GM19239 (cell line): ENCODE results near the gene TMEM88.
"Not testable (repeated sequence)": the region's sequence is repeated elsewhere in the genome, so short reads cannot be mapped to it uniquely, and the experiment has no call there.

Source experiments
- DNase-seq: peaks from one replicate; pipeline ENCODE4 v3.0.0; 2011; ENCODE audit warnings: low spot score; ENCODE audit not compliant: insufficient read length
- FAIRE-seq: peaks from 2 replicates; lab custom pipeline; 2011; peaks lifted over from hg19 to GRCh38; lab: Jason Lieb, UNC

Gene TMEM88, protein sequence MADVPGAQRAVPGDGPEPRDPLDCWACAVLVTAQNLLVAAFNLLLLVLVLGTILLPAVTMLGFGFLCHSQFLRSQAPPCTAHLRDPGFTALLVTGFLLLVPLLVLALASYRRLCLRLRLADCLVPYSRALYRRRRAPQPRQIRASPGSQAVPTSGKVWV

DNA sequence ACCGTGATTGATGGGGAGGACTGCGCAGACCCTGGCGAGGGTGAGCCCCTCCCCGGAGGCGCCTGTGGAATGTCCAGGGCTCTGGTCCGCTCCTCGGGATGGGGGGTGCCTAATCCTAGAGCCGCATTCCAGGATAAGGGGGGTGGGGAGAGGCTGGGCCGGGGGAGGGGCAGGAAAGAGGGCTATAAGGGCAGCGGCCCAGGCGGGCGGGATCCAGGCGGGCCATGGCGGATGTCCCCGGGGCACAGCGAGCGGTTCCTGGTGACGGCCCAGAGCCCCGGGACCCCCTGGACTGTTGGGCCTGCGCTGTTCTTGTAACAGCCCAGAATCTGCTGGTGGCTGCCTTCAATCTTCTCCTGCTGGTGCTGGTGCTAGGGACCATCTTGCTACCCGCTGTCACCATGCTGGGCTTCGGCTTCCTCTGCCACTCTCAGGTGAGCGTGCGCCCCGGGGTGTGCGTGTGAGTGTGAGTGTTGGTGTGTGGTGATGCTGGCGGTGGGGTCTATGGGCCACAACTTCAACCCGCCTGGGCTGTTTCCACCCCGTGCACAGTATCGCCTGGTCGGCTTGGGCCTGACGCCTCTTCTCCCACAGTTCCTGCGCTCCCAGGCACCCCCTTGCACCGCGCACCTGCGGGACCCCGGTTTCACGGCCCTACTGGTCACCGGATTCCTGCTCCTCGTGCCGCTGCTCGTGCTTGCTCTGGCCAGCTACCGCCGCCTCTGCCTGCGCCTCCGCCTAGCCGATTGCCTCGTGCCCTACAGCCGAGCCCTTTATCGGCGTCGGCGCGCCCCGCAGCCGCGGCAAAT, at the start of gene TMEM88:
Gene TMEM88, plus strand, starts transcription at position 216 of the 809 bp plus-strand sequence. Its CDS starts 9 bp downstream, at position 225.
- no peak for DNase-seq
- no peak for FAIRE-seq

DNA sequence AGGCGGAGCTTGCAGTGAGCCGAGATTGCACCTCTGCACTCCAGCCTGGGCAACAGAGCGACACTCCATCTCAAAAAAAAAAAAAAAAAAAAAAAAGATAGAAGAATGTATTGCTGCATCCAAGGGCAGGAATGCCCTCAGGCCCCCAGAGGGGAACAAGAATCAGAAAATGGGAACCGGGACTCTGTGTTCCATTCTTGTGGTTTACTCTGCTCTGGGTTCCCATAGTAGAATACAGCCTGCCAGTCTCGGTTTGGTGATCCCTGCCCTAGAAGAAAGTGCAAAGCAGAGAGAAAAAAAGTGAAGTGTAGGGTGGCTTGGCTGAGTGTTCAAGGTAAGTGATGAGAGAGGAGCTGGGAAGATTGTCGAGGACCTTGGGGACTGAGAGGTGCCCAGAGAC, 48.3 kb upstream of the TMEM88 start:
- no peak for FAIRE-seq
- no peak for DNase-seq

DNA sequence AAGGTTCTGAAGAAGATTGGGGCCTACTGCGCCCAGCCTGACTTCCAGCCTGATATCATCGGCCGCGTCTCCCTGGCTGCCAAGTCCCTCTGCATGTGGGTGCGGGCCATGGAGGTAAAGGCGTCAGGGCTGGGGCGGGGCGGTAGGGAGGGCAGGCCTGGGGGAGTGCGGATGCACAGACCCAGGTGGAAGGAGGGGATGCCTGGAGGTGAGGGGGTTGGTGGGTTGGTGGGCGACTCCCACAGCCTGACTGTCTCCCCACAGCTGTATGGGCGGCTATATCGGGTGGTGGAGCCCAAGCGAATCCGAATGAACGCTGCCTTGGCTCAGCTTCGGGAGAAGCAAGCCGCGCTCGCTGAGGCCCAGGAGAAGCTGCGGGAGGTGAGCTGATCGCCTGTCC, 47.7 kb upstream of the TMEM88 start:
- FAIRE-seq (no peak), DNase-seq (no peak)

DNA sequence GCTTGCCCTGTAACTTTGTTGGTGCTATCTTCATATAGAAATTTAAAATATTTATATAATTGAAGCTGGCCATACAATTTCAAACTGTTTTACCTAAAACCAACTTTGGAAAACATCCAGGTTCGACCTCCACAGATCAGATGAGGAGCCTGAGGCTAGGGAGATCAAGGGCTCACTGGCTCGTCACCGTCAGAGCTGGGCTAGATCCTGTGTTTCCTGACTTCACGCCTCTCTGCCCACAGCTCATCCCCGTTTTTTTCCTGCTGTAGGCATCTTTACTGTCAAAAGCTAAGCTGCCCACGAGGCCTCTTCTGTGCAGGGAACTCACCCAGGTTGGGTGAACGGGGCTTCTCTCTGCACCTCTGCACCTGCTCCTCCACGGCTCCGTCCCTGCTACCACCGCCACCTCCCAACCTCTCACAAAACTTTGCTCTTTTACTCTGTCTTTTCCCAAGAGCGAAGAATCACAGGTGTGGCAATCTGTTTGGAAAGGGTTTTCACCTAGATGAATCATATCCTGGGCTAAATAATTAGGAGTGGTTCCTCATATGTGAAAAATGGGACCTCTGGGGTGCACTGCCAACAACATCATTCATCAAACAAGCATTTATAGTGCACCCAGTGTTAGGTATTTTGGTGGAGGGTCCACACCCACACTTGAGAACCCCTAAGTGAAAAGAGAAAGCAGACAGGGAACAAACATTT, 45.6 kb upstream of the TMEM88 start:
- FAIRE-seq (no peak), DNase-seq (no peak)

DNA sequence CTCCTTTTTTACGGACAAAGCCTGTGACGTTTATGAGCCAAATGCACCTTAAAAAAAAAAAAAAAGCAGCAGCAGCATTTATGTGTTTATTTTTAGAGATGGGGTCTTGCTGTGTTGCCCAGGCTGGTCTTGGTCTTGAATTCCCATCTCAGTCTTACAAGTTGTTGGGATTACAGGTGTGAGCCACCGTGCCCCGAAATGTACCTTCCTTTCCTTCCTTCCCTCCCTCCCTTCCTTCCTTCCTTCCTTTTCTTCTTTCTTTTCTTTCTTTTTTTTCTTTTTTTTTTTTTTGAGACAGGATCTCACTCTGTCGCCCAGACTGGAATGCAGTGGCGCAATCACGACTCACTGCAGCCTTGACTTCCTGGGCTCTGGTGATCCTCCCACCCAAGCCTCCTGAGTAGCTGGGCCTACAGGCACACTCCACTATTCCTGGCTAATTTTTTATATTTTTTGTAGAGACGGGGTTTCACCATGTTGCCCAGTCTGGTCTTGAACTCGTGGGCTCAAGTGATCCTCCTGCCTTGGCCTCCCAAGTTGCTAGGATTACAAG, 45.0 kb upstream of the TMEM88 start:
- not testable (repeated sequence) for FAIRE-seq, DNase-seq

DNA sequence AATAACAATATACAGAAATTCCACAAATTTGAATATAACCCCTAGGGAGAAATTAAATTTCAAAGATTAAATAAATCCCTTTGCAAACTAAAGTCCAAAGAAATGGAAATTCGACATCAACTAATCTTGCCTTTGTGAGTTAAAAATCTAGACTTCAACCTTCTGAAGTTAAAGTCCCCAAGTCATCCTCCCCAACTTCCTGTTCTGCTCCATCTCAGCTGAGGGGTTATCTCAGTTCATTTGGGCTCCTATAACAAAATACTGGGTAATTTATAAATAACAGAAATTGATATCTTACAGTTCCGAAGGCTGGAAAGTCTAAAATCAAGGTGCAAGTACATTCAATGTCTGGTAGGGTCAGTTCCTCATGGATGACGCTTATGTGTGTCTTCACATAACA, 43.6 kb upstream of the TMEM88 start:
- DNase-seq (no peak), FAIRE-seq (no peak)

DNA sequence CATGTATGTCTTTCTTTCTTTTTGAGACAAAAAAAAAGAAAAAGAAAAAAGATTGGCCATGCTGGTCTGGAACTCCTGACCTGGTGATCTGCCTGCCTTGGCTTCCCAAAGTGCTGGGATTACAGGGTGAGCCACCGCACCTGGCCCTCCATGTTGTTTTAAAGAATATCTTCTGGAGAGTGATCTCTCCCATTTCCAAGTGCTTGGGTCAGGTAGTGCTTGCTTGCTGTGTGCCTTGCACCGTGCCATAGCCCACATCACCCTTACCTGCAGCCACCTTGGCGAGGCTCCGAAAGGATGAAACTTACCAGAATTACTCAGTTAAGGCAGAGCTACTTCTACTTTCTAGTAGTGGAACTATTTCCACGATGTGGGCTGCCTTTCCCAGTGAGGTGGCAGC, 39.9 kb upstream of the TMEM88 start:
- no peak for DNase-seq
- no peak for FAIRE-seq

DNA sequence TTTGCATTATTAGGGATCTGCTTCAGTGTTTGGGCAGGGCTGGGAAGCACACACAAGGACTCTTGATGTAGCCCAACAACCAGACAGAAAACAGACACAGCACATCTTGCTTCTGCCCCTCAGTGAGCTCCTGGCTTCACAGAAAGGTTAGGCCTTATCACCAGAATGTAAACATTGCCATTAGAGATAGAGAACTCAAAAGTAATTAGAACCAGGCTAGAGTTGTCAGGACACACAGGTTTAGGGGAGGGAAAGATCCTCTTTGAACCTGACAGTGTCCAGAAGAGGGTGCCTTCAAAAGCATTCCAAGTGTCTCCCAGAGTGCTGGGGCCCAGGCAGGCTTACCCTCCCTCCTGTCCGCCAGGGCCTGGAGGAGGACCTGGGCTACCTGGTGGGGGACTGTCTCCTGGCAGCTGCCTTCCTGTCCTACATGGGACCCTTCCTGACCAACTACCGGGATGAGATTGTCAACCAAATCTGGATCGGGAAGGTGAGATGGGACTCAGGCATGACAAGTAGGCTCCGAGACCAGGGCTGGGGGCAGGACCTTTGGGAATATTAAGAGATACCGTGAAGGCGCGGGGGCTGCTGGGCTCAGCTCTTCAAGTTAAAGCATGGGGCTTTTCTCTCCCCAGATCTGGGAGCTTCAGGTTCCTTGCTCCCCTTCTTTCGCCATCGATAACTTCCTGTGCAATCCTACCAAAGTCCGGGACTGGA, 37.8 kb upstream of the TMEM88 start:
- DNase-seq (no peak), FAIRE-seq (no peak)

DNA sequence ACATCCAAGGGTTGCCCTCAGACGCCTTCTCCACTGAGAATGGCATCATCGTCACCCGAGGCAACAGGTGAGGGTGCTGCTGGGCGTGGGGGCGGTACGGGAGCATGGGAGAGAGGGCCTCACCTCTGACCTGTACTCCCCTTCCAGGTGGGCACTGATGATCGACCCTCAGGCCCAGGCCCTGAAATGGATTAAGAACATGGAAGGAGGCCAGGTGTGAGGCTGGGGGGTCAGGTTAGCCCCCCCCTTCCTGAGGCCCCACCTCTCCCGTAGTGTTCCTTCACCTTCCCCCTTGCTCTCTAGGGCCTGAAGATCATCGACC, 37.3 kb upstream of the TMEM88 start:
- DNase-seq = no peak
- no peak for FAIRE-seq

DNA sequence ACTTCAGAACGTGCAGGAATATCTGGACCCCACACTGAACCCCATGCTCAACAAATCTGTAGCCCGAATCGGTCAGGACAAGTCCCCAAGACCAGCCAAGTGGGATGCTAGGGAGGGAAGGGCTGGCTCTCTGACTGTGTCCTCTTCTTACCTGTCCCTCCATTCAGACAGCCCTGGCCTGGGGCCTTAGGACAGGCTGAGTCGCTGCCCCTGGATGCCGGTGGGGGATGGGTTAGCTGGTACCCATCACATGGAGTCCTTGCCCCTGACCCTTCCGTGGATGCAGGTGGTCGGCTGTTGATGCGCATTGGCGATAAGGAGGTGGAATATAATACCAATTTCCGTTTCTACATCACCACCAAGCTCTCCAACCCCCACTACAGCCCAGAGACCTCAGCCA, 36.8 kb upstream of the TMEM88 start:
- DNase-seq = no peak
- FAIRE-seq = no peak

DNA sequence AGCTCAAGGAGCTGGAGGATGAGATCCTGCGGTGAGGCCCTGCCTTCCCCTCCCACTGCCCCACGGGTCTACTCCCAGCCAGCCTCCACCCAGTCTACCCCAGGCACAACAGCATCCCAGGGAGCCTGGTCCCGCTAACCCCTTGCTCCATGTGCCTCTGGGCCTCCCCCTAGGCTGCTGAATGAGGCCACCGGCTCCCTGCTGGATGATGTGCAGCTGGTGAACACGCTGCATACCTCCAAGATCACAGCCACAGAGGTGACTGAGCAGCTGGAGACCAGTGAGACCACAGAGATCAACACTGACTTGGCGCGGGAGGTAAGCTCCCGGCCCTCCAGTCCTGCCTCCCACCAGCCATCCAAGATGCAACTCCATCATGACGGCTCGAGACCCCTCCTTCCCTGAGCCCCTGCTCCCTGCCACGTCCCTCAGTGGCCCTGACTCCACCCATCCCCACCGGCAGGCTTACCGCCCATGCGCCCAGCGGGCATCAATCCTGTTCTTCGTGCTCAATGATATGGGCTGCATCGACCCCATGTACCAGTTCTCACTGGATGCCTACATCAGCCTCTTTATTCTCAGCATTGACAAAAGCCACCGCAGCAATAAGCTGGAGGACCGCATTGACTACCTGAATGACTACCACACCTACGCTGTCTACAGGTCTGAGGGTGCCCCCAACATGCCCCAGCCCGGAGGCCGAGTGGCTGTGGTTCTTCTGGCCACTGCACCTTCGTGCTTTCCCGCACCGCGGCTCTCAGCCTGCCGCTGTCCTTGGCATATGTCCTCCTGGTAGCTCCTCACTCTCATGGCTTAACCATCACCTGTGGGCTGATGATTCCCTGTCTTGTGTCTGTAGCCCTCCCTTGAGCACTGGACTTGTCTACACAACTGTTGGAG, 35.9 kb upstream of the TMEM88 start:
- no peak for FAIRE-seq
- DNase-seq = no peak

DNA sequence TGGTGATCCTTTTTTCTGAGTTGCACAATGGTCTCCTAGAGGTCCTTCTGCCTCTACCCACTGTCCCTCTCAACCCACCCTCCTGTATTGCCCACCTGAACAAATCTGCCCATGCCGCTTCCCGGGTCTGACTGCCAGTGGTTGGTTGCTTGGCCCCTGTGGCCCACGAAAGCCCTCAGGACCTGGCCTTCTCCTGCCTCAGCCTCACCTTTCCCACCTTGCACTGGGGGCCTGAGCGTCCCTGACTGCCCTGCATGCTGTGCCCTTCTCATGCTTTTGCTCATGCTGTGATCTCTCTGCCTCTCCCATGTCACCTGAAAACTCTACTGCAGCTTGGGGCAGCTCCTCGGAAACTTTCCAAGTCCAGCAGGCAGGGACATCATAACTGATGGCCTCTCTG, 34.6 kb upstream of the TMEM88 start:
- FAIRE-seq (no peak), DNase-seq (no peak)

DNA sequence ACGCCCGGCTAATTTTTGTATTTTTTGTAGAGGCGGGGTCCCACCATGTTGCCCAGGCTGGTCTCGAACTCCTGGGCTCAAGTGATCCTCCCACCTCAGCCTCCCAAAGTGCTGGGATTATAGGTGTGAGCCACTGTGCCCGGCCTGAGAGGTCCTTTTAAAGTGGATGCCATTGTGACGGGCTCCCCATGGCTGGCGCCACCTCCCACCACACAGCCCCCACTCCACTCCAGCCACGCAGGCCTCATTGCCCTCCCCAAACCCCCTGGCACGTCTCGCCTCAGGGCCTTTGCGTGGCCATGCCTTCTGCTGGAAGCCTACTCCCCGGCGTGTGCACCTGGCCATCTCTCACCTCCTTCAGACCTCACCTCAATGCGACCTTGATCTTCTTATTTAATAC, 32.7 kb upstream of the TMEM88 start:
- FAIRE-seq (no peak), DNase-seq (no peak)

DNA sequence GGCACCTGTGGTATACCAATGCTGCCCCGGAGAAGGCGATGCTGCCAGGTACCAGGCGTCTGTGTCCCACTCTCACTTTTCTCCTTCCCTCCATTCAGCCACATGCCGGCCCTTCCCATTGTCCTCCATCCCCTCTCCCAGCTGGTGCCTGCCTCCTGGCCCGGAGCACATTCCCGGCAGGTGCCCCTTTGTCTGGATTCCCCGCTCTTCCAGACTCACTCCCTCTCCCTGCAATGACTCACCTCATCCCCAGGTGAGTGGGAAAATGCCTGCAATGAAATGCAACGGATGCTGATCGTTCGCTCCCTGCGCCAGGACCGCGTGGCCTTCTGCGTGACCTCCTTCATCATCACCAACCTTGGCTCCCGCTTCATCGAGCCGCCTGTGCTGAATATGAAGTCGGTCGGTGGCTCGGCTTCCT, 31.3 kb upstream of the TMEM88 start:
- FAIRE-seq (no peak), DNase-seq (no peak)

DNA sequence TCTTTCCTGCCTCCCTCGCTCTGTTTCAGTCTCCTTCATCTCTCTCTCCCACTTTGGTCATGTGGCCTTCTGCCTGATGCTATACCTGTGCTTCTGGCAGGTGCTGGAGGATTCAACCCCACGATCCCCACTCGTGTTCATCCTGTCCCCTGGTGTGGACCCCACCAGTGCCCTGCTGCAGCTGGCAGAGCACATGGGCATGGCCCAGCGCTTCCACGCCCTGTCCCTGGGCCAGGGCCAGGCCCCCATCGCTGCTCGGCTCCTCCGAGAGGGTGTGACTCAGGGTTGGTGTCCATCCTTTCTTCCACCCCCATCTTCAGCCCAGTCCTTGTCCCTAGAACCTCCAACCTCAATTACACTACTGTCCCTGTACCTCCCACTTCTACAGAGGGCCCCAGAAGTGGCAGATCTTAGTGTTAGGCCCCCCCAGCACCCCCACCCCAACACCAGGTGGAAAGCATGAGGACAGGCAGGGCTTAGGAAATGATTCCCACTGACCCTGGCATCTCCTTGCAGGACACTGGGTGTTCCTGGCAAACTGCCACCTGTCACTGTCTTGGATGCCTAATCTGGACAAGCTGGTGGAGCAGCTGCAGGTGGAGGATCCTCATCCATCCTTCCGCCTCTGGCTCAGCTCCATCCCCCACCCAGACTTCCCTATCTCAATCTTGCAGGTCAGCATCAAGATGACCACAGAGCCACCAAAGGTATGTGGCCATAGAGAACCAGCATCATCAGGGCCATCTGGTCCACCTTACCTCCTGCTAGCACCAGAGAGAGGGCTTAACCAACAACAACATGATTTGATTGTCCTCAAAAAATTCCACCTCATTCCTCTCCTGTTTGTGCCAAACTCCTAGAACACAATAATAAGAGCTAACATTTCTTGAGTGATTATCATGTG, 30.6 kb upstream of the TMEM88 start:
- DNase-seq = no peak
- no peak for FAIRE-seq

DNA sequence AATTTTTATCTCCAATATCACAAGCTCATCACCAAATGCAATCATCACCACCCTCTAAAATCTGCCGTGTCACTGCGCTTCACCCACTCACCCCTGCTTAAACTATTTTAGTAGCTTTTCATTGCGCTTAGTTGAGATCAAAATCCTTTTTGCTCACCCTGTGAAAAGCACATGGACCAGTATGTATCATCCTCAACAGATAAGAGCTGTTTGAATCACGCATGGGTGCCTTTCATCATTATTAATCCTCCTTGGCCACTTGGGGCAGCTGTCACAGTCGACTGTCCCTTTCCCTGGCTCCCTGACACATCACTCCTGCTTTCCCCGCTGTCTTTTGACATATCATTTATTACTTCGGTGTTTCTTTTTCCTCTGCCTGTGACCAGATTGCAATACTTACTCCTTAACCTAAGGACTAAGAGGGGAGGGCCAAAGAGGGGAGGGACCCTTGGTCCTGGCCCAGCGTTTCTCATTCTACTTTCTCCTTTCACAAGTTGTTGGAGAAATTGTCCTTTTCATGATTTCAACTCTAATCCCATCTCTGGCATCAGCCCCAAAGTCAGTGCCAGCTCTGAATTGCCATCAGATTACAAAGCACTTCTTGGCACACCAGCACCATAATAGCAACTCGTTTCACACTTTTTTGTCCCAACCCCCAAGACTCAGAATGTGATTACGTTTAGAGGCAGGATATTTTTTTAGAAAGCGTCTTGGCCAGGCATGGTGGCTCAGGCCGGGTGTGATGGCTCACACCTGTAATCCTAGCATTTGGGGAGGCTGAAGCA, 29.5 kb upstream of the TMEM88 start:
- FAIRE-seq = no peak

DNA sequence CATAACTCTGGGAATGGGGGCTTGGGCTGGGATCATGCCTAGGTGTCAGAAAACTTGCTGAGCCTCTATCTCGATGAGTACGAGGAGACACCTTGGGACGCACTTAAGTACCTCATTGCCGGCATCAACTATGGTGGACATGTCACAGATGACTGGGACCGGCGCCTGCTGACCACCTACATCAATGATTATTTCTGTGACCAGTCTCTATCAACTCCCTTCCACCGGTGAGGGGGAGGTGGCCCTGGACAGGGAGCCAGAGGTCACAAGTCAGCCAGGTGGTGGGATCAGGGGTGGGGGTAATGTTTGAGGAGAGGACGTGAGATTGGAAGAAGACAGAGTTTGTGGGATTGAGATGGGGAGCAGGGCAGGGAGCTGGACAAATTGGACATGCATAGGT, 24.2 kb upstream of the TMEM88 start:
- DNase-seq (no peak), FAIRE-seq (no peak)

More for the DNA sequence above, 29.5 kb upstream of the TMEM88 start:
- no peak for DNase-seq

DNA sequence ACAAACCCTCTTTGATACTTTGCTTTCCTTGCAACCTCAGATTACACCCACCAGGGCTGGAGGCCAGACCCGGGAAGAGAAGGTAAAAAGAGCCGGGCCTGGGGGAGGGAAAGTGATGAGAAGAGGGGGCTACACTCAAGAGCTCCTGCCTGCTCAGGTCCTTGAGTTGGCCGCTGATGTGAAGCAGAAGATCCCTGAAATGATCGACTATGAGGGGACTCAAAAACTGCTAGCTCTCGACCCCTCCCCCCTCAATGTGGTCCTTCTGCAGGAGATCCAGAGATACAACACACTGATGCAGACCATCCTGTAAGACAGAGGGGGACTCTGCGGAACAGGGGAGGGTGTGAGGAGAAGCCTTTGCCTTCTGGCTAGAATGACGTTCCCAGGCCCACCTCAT, 23.6 kb upstream of the TMEM88 start:
- FAIRE-seq (no peak), DNase-seq (no peak)
